ENCODE measurements around the gene MAP4K3.

GRCh38 chr2:39362595-39362994 is 74.5 kb downstream of the MAP4K3 start:
- TF ChIP-seq CTCF (IDR thresholded peaks at IDR 0.05) (no peak), EZH2 (IDR thresholded peaks at IDR 0.05; ENCODE audit: borderline replicate concordance, insufficient read depth, low read depth, low read length, poor library complexity, severe bottlenecking) (no peak)

Measured in B cell (primary cell).